Limb (tissue), 2 donors: ENCODE results near the gene ARRDC3.
"Not testable (repeated sequence)": the region's sequence is repeated elsewhere in the genome, so short reads cannot be mapped to it uniquely, and the experiment has no call there.

ENCODE experiments used
- DNase-seq, 2 donors: peaks; one replicate each; pipeline ENCODE4 v3.0.0-alpha.2; 2016; ENCODE audit errors: extremely low spot score in 2 of 2

The ARRDC3 gene

GRCh38 chr5:91359962-91360609 is 23.0 kb downstream of the ARRDC3 start:
- no peak for DNase-seq

GRCh38 chr5:91357806-91358205 is 25.3 kb downstream of the ARRDC3 start:
- DNase-seq: no peak

GRCh38 chr5:91357012-91357634 is 26.0 kb downstream of the ARRDC3 start:
- no peak for DNase-seq

GRCh38 chr5:91354867-91355266 is 28.2 kb downstream of the ARRDC3 start:
- not testable (repeated sequence) for DNase-seq

GRCh38 chr5:91352831-91353695 is 30.1 kb downstream of the ARRDC3 start:
- DNase-seq: no peak

- DNase-seq: no peak
Observed at GRCh38 chr5:91345461-91345860, 37.7 kb downstream of the ARRDC3 start.

- DNase-seq: not testable (repeated sequence)
Observed at GRCh38 chr5:91344661-91345200, 38.4 kb downstream of the ARRDC3 start.

- no peak for DNase-seq
Observed at GRCh38 chr5:91343916-91344315, 39.2 kb downstream of the ARRDC3 start.

- not testable (repeated sequence) for DNase-seq
Observed at GRCh38 chr5:91342931-91343330, 40.2 kb downstream of the ARRDC3 start.

GRCh38 chr5:91341154-91341553 is 42.0 kb downstream of the ARRDC3 start:
- DNase-seq: no peak

- DNase-seq: no peak
Observed at GRCh38 chr5:91340532-91340931, 42.6 kb downstream of the ARRDC3 start.

GRCh38 chr5:91339063-91339705 is 43.9 kb downstream of the ARRDC3 start:
- no peak for DNase-seq

- no peak for DNase-seq
Observed at GRCh38 chr5:91332267-91333045, 50.7 kb downstream of the ARRDC3 start.

- DNase-seq: no peak
Observed at GRCh38 chr5:91331705-91332104, 51.4 kb downstream of the ARRDC3 start.

- DNase-seq: no peak
Observed at GRCh38 chr5:91329283-91329682, 53.8 kb downstream of the ARRDC3 start.

- DNase-seq: no peak
Observed at GRCh38 chr5:91328743-91329142, 54.4 kb downstream of the ARRDC3 start.

- not testable (repeated sequence) for DNase-seq
Observed at GRCh38 chr5:91322981-91323380, 60.1 kb downstream of the ARRDC3 start.

- no peak for DNase-seq
Observed at GRCh38 chr5:91319667-91320066, 63.5 kb downstream of the ARRDC3 start.

- DNase-seq: no peak
Observed at GRCh38 chr5:91318724-91319123, 64.4 kb downstream of the ARRDC3 start.
